ENCODE results near the gene UGCG. TPM values are rescaled to one million over a fixed set of nuclear protein-coding genes. Genes with fewer than 3 reads are reported as not detected.

UGCG gene
- total RNA-seq, 1 donor from 2014 or later, result 48.1 TPM

GRCh38 chr9:111917201-111917600 is 20.6 kb downstream of the UGCG start:
- no peak overlapping the region for H3K4me3 ChIP-seq
- H3K4me1 Mint-ChIP-seq, result no peaks in the 10 kb centered on the region
- peaks cover 20% of the 10 kb centered on the region for H4K20me1 ChIP-seq (ENCODE audit: low read depth)
- H3K9ac ChIP-seq, result no peak overlapping the region
- no peak overlapping the region for H3K27ac ChIP-seq
- H3K27me3 Mint-ChIP-seq (ENCODE audit: insufficient read depth, low read depth), result no peaks in the 10 kb centered on the region
- H3K9me3 ChIP-seq (ENCODE audit: low read depth), result no peaks in the 10 kb centered on the region
- no peak overlapping the region for H2AFZ ChIP-seq (replicated peaks)
- no peak for DNase-seq (ENCODE audit: low spot score)
- no peaks in the 10 kb centered on the region for H3K4me1 ChIP-seq
- H3K27ac Mint-ChIP-seq, result no peak overlapping the region
- H3K79me2 ChIP-seq (ENCODE audit: low read depth), result peaks cover 32% of the 10 kb centered on the region
- no peaks in the 10 kb centered on the region for H3F3A ChIP-seq (ENCODE audit: low read depth)
- no peaks in the 10 kb centered on the region for H3K27me3 ChIP-seq
- H3K9me3 Mint-ChIP-seq, result no peaks in the 10 kb centered on the region
- H3K36me3 ChIP-seq, result peaks cover 3% of the 10 kb centered on the region
- H3K4me3 Mint-ChIP-seq, result no peak overlapping the region
- TF ChIP-seq CTCF (IDR thresholded peaks at IDR 0.05) (no peak), EZH2phosphoT487 (IDR thresholded peaks at IDR 0.05) (no peak), EZH2 (IDR thresholded peaks at IDR 0.05) (no peak)
- peaks cover 24% of the 10 kb centered on the region for H3K36me3 Mint-ChIP-seq
- no peak overlapping the region for H3K4me2 ChIP-seq

- H3K9me3 Mint-ChIP-seq, result no peaks in the 10 kb centered on the region
- no peak overlapping the region for H2AFZ ChIP-seq (replicated peaks)
- H3K4me1 ChIP-seq, result no peaks in the 10 kb centered on the region
- H3K4me3 ChIP-seq, result no peak overlapping the region
- DNase-seq (ENCODE audit: low spot score), result no peak
- H3K9ac ChIP-seq, result no peak overlapping the region
- H3K36me3 Mint-ChIP-seq, result peaks cover 24% of the 10 kb centered on the region
- no peaks in the 10 kb centered on the region for H3K4me1 Mint-ChIP-seq
- H4K20me1 ChIP-seq (ENCODE audit: low read depth), result peaks cover 13% of the 10 kb centered on the region
- no peak overlapping the region for H3K27ac Mint-ChIP-seq
- peaks cover 24% of the 10 kb centered on the region for H3K79me2 ChIP-seq (ENCODE audit: low read depth)
- no peak overlapping the region for H3K4me3 Mint-ChIP-seq
- H3K4me2 ChIP-seq, result no peak overlapping the region
- TF ChIP-seq CTCF (IDR thresholded peaks at IDR 0.05) (no peak), EZH2phosphoT487 (IDR thresholded peaks at IDR 0.05) (no peak), EZH2 (IDR thresholded peaks at IDR 0.05) (no peak)
- H3K9me3 ChIP-seq (ENCODE audit: low read depth), result no peaks in the 10 kb centered on the region
- H3K36me3 ChIP-seq, result peaks cover 3% of the 10 kb centered on the region
- no peaks in the 10 kb centered on the region for H3K27me3 Mint-ChIP-seq (ENCODE audit: insufficient read depth, low read depth)
- no peaks in the 10 kb centered on the region for H3F3A ChIP-seq (ENCODE audit: low read depth)
- H3K27ac ChIP-seq, result no peak overlapping the region
- no peaks in the 10 kb centered on the region for H3K27me3 ChIP-seq
These were observed 21.4 kb downstream of the UGCG start for GRCh38 chr9:111917980-111918379.

- H3K9ac ChIP-seq, result no peak overlapping the region
- no peak overlapping the region for H3K4me3 ChIP-seq
- DNase-seq (ENCODE audit: low spot score), result no peak
- H3K9me3 ChIP-seq (ENCODE audit: low read depth), result no peaks in the 10 kb centered on the region
- peaks cover 2% of the 10 kb centered on the region for H4K20me1 ChIP-seq (ENCODE audit: low read depth)
- no peaks in the 10 kb centered on the region for H3K4me1 ChIP-seq
- H2AFZ ChIP-seq (replicated peaks), result no peak overlapping the region
- H3K4me2 ChIP-seq, result no peak overlapping the region
- H3F3A ChIP-seq (ENCODE audit: low read depth), result no peaks in the 10 kb centered on the region
- no peaks in the 10 kb centered on the region for H3K27me3 ChIP-seq
- H3K36me3 ChIP-seq, result no peaks in the 10 kb centered on the region
- H3K9me3 Mint-ChIP-seq, result no peaks in the 10 kb centered on the region
- TF ChIP-seq EZH2 (IDR thresholded peaks at IDR 0.05) (no peak), EZH2phosphoT487 (IDR thresholded peaks at IDR 0.05) (no peak), CTCF (IDR thresholded peaks at IDR 0.05) (no peak)
- no peak overlapping the region for H3K27ac ChIP-seq
- no peak overlapping the region for H3K4me3 Mint-ChIP-seq
- no peaks in the 10 kb centered on the region for H3K4me1 Mint-ChIP-seq
- H3K36me3 Mint-ChIP-seq, result peaks cover 20% of the 10 kb centered on the region
- H3K27ac Mint-ChIP-seq, result no peak overlapping the region
- H3K79me2 ChIP-seq (ENCODE audit: low read depth), result peaks cover 7% of the 10 kb centered on the region
- H3K27me3 Mint-ChIP-seq (ENCODE audit: insufficient read depth, low read depth), result no peaks in the 10 kb centered on the region
These were observed 23.3 kb downstream of the UGCG start for GRCh38 chr9:111919875-111920274.

All from neural progenitor cell (in vitro differentiated cells).